Testis (tissue), 5 donors: Measurements from ENCODE around the gene THRAP3. TPM values are rescaled to one million over a fixed set of nuclear protein-coding genes. Genes with fewer than 3 reads are reported as not detected.

ENCODE experiments used
- DNase-seq: peaks from one replicate; pipeline ENCODE4 v3.0.0-alpha.2; 2019
- H3K27ac ChIP-seq, 2 donors: fragments of 200-600 bp; sonication (generic); one replicate each; pipeline ENCODE4 v1.5.1; 2019
- H3K27me3 ChIP-seq: fragments of 200-600 bp; sonication (generic); one replicate; pipeline ENCODE4 v1.5.1; 2019
- H3K36me3 ChIP-seq: fragments of 200-600 bp; sonication (generic); one replicate; pipeline ENCODE4 v1.5.1; 2017; ENCODE audit warnings: low read depth; ENCODE audit errors: missing control alignments
- H3K4me1 ChIP-seq: fragments of 200-600 bp; sonication (generic); one replicate; pipeline ENCODE4 v1.5.1; 2019
- H3K4me3 ChIP-seq, 2 donors: fragments of 200-600 bp; sonication (generic); one replicate each; pipeline ENCODE4 v1.5.1; 2017 to 2019
- H3K9me3 ChIP-seq: fragments of 200-600 bp; sonication (generic); one replicate; pipeline ENCODE4 v1.5.1; 2017
- CTCF ChIP-seq, 3 experiments: fragments of 450-650 bp in 2 of 3; fragments of 200-600 bp in 1 of 3; sonication (generic) in 1 of 3; IDR thresholded peaks; one replicate each; pipeline ENCODE4 v1.5.1; 2016 to 2019; ENCODE audit warnings: antibody characterized with exemption in 3 of 3, mild to moderate bottlenecking in 2 of 3, moderate library complexity in 1 of 3
- POLR2A ChIP-seq: fragments of 450-650 bp; IDR thresholded peaks from one replicate; pipeline ENCODE4 v1.6.1; 2017; ENCODE audit warnings: antibody characterized with exemption, mild to moderate bottlenecking, moderate library complexity
- WGBS, 2 donors: methylation state at CpG; one replicate each; pipeline ENCODE4 v1.1.5; 2018; 5-methylcytosine and 5-hydroxymethylcytosine counted together
- intact Hi-C: fragments of 100-400 bp; cut with DNase I; formaldehyde crosslinking; loops from one replicate; pipeline ENCODE4 v1.15.1; 2023; ENCODE audit warnings: low total_unique reads
- long read RNA-seq, 2 donors: transcript quantifications; one replicate each; lab custom pipeline, GENCODE V29; 2026
- polyA plus RNA-seq: library from polyadenylated mRNA; stranded (reverse); fragments of 350-450 nt; fragmentation: Illumina TruSeq; extraction: RNeasy Lipid Tissue Mini Kit (QIAGEN cat#74804); gene quantifications from one replicate; pipeline ENCODE4 v1.2.3, GENCODE V29; 2014; ENCODE audit warnings: low read depth, low replicate concordance; ENCODE audit not compliant: insufficient read depth
- total RNA-seq, 2 donors: library from RNA; depleted of rRNA; stranded (reverse); fragments of >200 nt; gene quantifications; one replicate each; pipeline ENCODE4 v1.2.3, GENCODE V29; 2016

THRAP3 gene
- total RNA-seq, result 100 to 1,000 TPM in 1 of 2 donors, 10 to 100 TPM in 1; 93.0 to 112 TPM
- 72.5 TPM for polyA plus RNA-seq
- long read RNA-seq, donor 1, full-length matches to known transcripts, result 1 of 92 reads
- long read RNA-seq, donor 1, partial matches to known transcripts, result 91 of 92 reads
- long read RNA-seq, donor 1, other reads (novel, unspliced or antisense), result 0 of 92 reads
- long read RNA-seq, donor 2, partial matches to known transcripts, result 45 of 45 reads
- long read RNA-seq, donor 2, other reads (novel, unspliced or antisense), result 0 of 45 reads

GRCh38 chr1:36223996-36224536 lies at the start of gene THRAP3:
Gene THRAP3 (plus strand): TSS chr1:36224443. CDS start chr1:36282564, 58,121 bp downstream.
- Histone ChIP-seq H3K27ac (peak within 1 kb of the TSS; percentile 98), H3K9me3 (no peaks in the 10 kb centered on the region), H3K4me1 (peaks cover 27% of the 10 kb centered on the region), H3K4me3 (peak within 1 kb of the TSS; percentile 86 to 98), H3K27me3 (no peaks in the 10 kb centered on the region), H3K36me3 (no peaks in the 10 kb centered on the region)
- 0% methylated on average over 8 to 43 of the region's 45 CpGs for WGBS, 2 donors
- peak; percentile 100 for DNase-seq
- no peak for TF ChIP-seq CTCF (IDR thresholded peaks at IDR 0.05)
- peak; percentile 96 for TF ChIP-seq POLR2A
- intact Hi-C loops, result loop anchor here (10.0 kb wide), 1 partner anchor 61 kb away; no protein-coding TSS in a partner anchor

GRCh38 chr1:36174713-36175112 lies 49.5 kb upstream of the THRAP3 start:
- intact Hi-C loops, result no loop called here
- no peaks in the 10 kb centered on the region for H3K36me3 ChIP-seq
- DNase-seq, result no peak
- TF ChIP-seq POLR2A, result no peak
- TF ChIP-seq CTCF (IDR thresholded peaks at IDR 0.05), result no peak
- H3K27me3 ChIP-seq, result no peaks in the 10 kb centered on the region
- H3K9me3 ChIP-seq, result no peaks in the 10 kb centered on the region
- H3K4me1 ChIP-seq, result peaks cover 10% of the 10 kb centered on the region
- H3K4me3 ChIP-seq, result no peak overlapping the region
- no peak overlapping the region for H3K27ac ChIP-seq
- 72 to 75% methylated on average over 8 to 11 of the region's 11 CpGs for WGBS, 2 donors

- no peak overlapping the region for H3K27ac ChIP-seq
- intact Hi-C loops, result no loop called here
- peak; percentile 42 for DNase-seq
- TF ChIP-seq POLR2A (no peak), CTCF (IDR thresholded peaks at IDR 0.05) (no peak)
- H3K4me1 ChIP-seq, result peaks cover 10% of the 10 kb centered on the region
- 55 to 66% methylated on average over 6 to 11 of the region's 11 CpGs for WGBS, 2 donors
- no peak overlapping the region for H3K4me3 ChIP-seq
- H3K36me3 ChIP-seq, result no peaks in the 10 kb centered on the region
- H3K27me3 ChIP-seq, result no peaks in the 10 kb centered on the region
- H3K9me3 ChIP-seq, result no peaks in the 10 kb centered on the region
Observed at GRCh38 chr1:36175137-36176095, 48.8 kb upstream of the THRAP3 start.

GRCh38 chr1:36176106-36176949 lies 47.9 kb upstream of the THRAP3 start:
- no peak overlapping the region for H3K27ac ChIP-seq
- H3K27me3 ChIP-seq, result no peaks in the 10 kb centered on the region
- no peaks in the 10 kb centered on the region for H3K36me3 ChIP-seq
- no peaks in the 10 kb centered on the region for H3K9me3 ChIP-seq
- intact Hi-C loops, result no loop called here
- DNase-seq, result no peak
- peaks cover 10% of the 10 kb centered on the region for H3K4me1 ChIP-seq
- 71 to 78% methylated on average over 34 to 75 of the region's 76 CpGs for WGBS, 2 donors
- no peak for TF ChIP-seq CTCF (IDR thresholded peaks at IDR 0.05)
- no peak overlapping the region for H3K4me3 ChIP-seq
